ENCODE data around the gene FMR1NB. TPM values are rescaled to one million over a fixed set of nuclear protein-coding genes. Genes with fewer than 3 reads are reported as not detected.

Gene FMR1NB
- total RNA-seq, 1 donor from 2014 or later, result not detected

GRCh38 chrX:147978931-147979330 is 2.2 kb upstream of the FMR1NB start:
- no peaks in the 10 kb centered on the region for H3K4me1 ChIP-seq
- no peak overlapping the region for H3K27ac ChIP-seq (replicated peaks)
- H3K4me3 ChIP-seq, result no peak overlapping the region
- no peak for TF ChIP-seq CTCF (IDR thresholded peaks at IDR 0.05; ENCODE audit: borderline replicate concordance)
- H3K9me3 ChIP-seq (replicated peaks), result no peaks in the 10 kb centered on the region
- DNase-seq, result no peak
- H3K27me3 ChIP-seq (ENCODE audit: low read depth), result no peaks in the 10 kb centered on the region
- H3K36me3 ChIP-seq, result no peaks in the 10 kb centered on the region
- intact Hi-C loops (cut with micrococcal nuclease), result no loop called here

GRCh38 chrX:148020329-148020728 is 39.2 kb downstream of the FMR1NB start:
- H3K4me3 ChIP-seq, result no peak overlapping the region
- H3K27me3 ChIP-seq (ENCODE audit: low read depth), result no peaks in the 10 kb centered on the region
- H3K27ac ChIP-seq (replicated peaks), result no peak overlapping the region
- no peak for DNase-seq
- TF ChIP-seq CTCF (IDR thresholded peaks at IDR 0.05; ENCODE audit: borderline replicate concordance), result no peak
- intact Hi-C loops (cut with micrococcal nuclease), result no loop called here
- no peaks in the 10 kb centered on the region for H3K4me1 ChIP-seq
- H3K9me3 ChIP-seq (replicated peaks), result peaks cover 3% of the 10 kb centered on the region
- no peaks in the 10 kb centered on the region for H3K36me3 ChIP-seq

DNA sequence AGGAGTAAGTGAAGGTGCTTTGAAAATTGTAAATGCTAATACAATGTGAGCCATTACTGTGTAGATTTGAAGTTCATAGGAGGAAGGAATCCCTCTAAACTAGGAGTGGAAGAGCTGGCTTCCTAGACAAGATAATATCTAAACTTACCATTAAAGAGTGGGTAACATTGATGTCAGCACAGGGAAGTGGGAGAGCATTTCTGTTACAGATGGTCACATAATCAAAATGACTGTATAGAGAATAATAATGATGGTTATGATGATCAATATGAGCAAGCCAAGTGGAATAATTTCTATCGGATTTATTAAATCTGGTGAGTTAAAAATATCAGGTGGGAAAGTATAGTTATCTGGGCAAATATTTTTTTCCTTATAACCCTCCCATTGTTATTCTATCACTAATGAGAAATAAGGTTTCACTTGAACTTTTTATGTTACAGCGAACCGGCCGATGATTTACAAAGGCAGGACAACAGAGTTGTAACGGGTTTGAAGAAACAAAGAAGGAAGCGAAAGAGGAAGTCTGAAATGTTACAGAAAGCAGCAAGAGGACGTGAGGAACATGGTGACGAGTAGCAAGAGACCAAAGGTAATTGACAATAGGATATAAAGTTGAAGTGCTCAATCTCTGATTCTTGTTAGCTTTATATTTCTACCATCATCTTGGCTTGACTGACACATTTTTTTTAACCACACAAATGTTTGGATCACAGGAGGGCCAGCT is 43.5 kb downstream of the FMR1NB start:
- intact Hi-C loops (cut with micrococcal nuclease), result no loop called here
- Histone ChIP-seq H3K27ac (replicated peaks) (no peak overlapping the region), H3K27me3 (ENCODE audit: low read depth) (no peaks in the 10 kb centered on the region), H3K4me1 (no peaks in the 10 kb centered on the region), H3K36me3 (no peaks in the 10 kb centered on the region), H3K4me3 (no peak overlapping the region), H3K9me3 (replicated peaks) (no peaks in the 10 kb centered on the region)
- TF ChIP-seq CTCF (IDR thresholded peaks at IDR 0.05; ENCODE audit: borderline replicate concordance), result no peak
- DNase-seq, result no peak

DNA sequence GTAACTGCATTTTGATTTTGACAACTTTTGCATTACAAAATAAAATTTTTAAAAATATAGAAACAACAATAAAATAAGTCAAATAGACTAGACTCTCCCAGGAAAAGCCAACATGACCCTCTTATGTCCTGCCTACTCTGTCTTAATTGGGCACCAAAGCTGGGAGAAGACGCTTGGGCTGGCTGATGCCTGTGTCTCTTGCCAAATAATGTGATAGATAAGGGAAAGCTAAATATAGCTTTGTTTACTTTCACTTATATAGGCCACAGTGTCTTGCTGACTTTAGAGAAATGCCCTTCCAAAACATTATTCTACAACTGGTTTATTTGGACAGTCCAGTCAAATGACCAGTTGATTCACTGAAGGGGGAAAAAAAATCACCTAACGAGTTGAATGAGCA is 54.2 kb downstream of the FMR1NB start:
- intact Hi-C loops (cut with micrococcal nuclease), result no loop called here
- H3K36me3 ChIP-seq, result no peaks in the 10 kb centered on the region

DNA sequence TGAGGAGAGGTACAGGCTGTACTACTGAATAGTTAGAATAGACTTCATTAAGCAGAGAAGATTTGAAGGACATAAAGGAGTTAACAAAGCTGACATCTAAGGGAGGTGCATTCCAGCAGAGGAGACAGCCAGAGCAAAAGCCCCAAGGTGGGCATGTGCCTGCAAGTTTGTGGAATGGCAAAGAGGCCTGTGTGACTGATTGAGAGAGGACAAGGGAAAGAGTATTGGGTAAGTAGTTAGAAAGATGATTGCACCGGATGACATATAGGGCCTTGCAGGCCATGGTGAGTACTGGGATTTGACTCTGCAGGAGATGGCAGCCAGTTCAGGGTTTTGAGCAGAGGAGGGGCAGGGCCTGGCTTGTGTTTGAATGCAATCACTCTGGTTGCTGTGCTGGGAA is 55.9 kb downstream of the FMR1NB start:
- H3K27me3 ChIP-seq (ENCODE audit: low read depth), result no peaks in the 10 kb centered on the region

More for the DNA sequence above, 54.2 kb downstream of the FMR1NB start:
- DNase-seq, result no peak
- Histone ChIP-seq H3K27me3 (ENCODE audit: low read depth) (no peaks in the 10 kb centered on the region), H3K4me1 (no peaks in the 10 kb centered on the region), H3K27ac (replicated peaks) (peak overlapping the region; percentile 68), H3K4me3 (no peak overlapping the region), H3K9me3 (replicated peaks) (no peaks in the 10 kb centered on the region)
- no peak for TF ChIP-seq CTCF (IDR thresholded peaks at IDR 0.05; ENCODE audit: borderline replicate concordance)

More for the DNA sequence above, 55.9 kb downstream of the FMR1NB start:
- H3K36me3 ChIP-seq, result no peaks in the 10 kb centered on the region
- no peaks in the 10 kb centered on the region for H3K9me3 ChIP-seq (replicated peaks)
- no peak for DNase-seq
- H3K4me1 ChIP-seq, result no peaks in the 10 kb centered on the region
- H3K4me3 ChIP-seq, result no peak overlapping the region
- no peak overlapping the region for H3K27ac ChIP-seq (replicated peaks)
- TF ChIP-seq CTCF (IDR thresholded peaks at IDR 0.05; ENCODE audit: borderline replicate concordance), result no peak
- intact Hi-C loops (cut with micrococcal nuclease), result no loop called here

All from left ventricle myocardium inferior (tissue), 1 donor.